Esophagus muscularis mucosa (tissue), 3 donors: ENCODE results near the gene PDX1.
"Not testable (repeated sequence)": the region's sequence is repeated elsewhere in the genome, so short reads cannot be mapped to it uniquely, and the experiment has no call there.

Source experiments
- CTCF ChIP-seq, 3 experiments: fragments of 200-600 bp in 2 of 3; fragments of 450-650 bp in 1 of 3; sonication (generic) in 2 of 3; IDR thresholded peaks; one replicate each; pipeline ENCODE4 v1.5.1; 2017 to 2019; ENCODE audit warnings: antibody characterized with exemption in 3 of 3, mild to moderate bottlenecking in 2 of 3, moderate library complexity in 1 of 3
- POLR2A ChIP-seq: fragments of 450-650 bp; IDR thresholded peaks from one replicate; pipeline ENCODE4 v1.6.1; 2017; ENCODE audit warnings: antibody characterized with exemption, moderate library complexity, mild to moderate bottlenecking, low read depth
- POLR2AphosphoS5 ChIP-seq, 2 donors: sonication (generic); formaldehyde crosslinking; IDR thresholded peaks; one replicate each; pipeline ENCODE4 v1.6.1; 2017; ENCODE audit warnings: antibody characterized with exemption in 2 of 2

GRCh38 chr13:27964206-27964605, 44.4 kb downstream of the PDX1 start:
- TF ChIP-seq CTCF (IDR thresholded peaks at IDR 0.05); POLR2A; POLR2AphosphoS5 (IDR thresholded peaks at IDR 0.05): not testable (repeated sequence)
